GM23338 (cell line): Measurements from ENCODE around the gene SLC43A2. TPM values are rescaled to one million over a fixed set of nuclear protein-coding genes. Genes with fewer than 3 reads are reported as not detected.
A peak's percentile ranks its signal among the peaks of the same experiment; 100 is the strongest.

ENCODE experiments used
- ATAC-seq: fragments of 200-7000 bp; cut with Tn5 transposase; 3 replicates; pipeline ENCODE4 v1.9.1; 2020
- DNase-seq: peaks from one replicate; pipeline ENCODE4 v3.0.0-alpha.2; 2015; ENCODE audit warnings: low spot score
- H2AFZ ChIP-seq: fragments of 200-600 bp; sonication (generic); 2 replicates; pipeline ENCODE4 v1.8.0; 2016; ENCODE audit warnings: antibody characterized with exemption, mild to moderate bottlenecking, moderate library complexity
- H3F3A ChIP-seq: fragments of 200-600 bp; sonication (generic); replicated peaks from 2 replicates; pipeline ENCODE4 v1.8.0; 2017; ENCODE audit warnings: antibody characterized with exemption, mixed run types, low read depth
- H3K27ac ChIP-seq: fragments of 200-600 bp; sonication (generic); 2 replicates; pipeline ENCODE4 v1.6.1; 2016; ENCODE audit warnings: low read depth
- H3K27me3 ChIP-seq: fragments of 200-600 bp; sonication (generic); 2 replicates; pipeline ENCODE4 v1.8.0; 2016; ENCODE audit warnings: mild to moderate bottlenecking, mixed run types, moderate library complexity; ENCODE audit not compliant: insufficient read depth
- H3K36me3 ChIP-seq: fragments of 200-600 bp; sonication (generic); 2 replicates; pipeline ENCODE4 v1.8.0; 2016; ENCODE audit warnings: mild to moderate bottlenecking; ENCODE audit not compliant: insufficient read depth
- H3K4me1 ChIP-seq: fragments of 200-600 bp; sonication (generic); 2 replicates; pipeline ENCODE4 v1.8.0; 2016; ENCODE audit warnings: mild to moderate bottlenecking, moderate library complexity; ENCODE audit not compliant: insufficient read depth
- H3K4me2 ChIP-seq: fragments of 200-600 bp; sonication (generic); 2 replicates; pipeline ENCODE4 v1.7.1; 2017; ENCODE audit warnings: mixed run types
- H3K4me3 ChIP-seq: fragments of 200-600 bp; sonication (generic); 2 replicates; pipeline ENCODE4 v1.6.1; 2016; ENCODE audit warnings: mixed run types
- H3K79me2 ChIP-seq: fragments of 200-600 bp; sonication (generic); replicated peaks from 2 replicates; pipeline ENCODE4 v1.8.0; 2017; ENCODE audit warnings: mild to moderate bottlenecking; ENCODE audit not compliant: insufficient read depth
- H3K9me2 ChIP-seq: fragments of 200-600 bp; sonication (generic); 2 replicates; pipeline ENCODE4 v1.8.0; 2017; ENCODE audit not compliant: insufficient read depth
- H4K20me1 ChIP-seq: fragments of 200-600 bp; sonication (generic); replicated peaks from 2 replicates; pipeline ENCODE4 v1.8.0; 2017; ENCODE audit warnings: mild to moderate bottlenecking; ENCODE audit not compliant: insufficient read depth
- H3K27ac Mint-ChIP-seq: 2 replicates; pipeline ENCODE4 v1.8.0; 2020; ENCODE audit warnings: inconsistent platforms, mild to moderate bottlenecking, moderate library complexity, mixed read lengths
- H3K27me3 Mint-ChIP-seq: 3 replicates; pipeline ENCODE4 v1.8.0; 2022; ENCODE audit warnings: low read depth, mild to moderate bottlenecking, moderate library complexity, mixed read lengths, inconsistent platforms; ENCODE audit not compliant: insufficient read depth, poor library complexity
- H3K36me3 Mint-ChIP-seq: 3 replicates; pipeline ENCODE4 v1.8.0; 2021; ENCODE audit warnings: low read depth, mild to moderate bottlenecking, inconsistent platforms, moderate library complexity, mixed read lengths
- H3K4me1 Mint-ChIP-seq: 3 replicates; pipeline ENCODE4 v1.8.0; 2020; ENCODE audit warnings: mild to moderate bottlenecking, inconsistent platforms, mixed read lengths
- H3K4me3 Mint-ChIP-seq: 3 replicates; pipeline ENCODE4 v1.8.0; 2021; ENCODE audit warnings: moderate library complexity, mild to moderate bottlenecking, inconsistent platforms, mixed read lengths
- H3K9me3 Mint-ChIP-seq: 3 replicates; pipeline ENCODE4 v1.8.0; 2020; ENCODE audit warnings: moderate library complexity, mild to moderate bottlenecking, inconsistent platforms, mixed read lengths
- CREB1 ChIP-seq: fragments of 250-450 bp; sonication (Bioruptor Pico); IDR thresholded peaks from 2 replicates; pipeline ENCODE4 v1.5.0; 2020; ENCODE audit warnings: low read depth, mild to moderate bottlenecking, moderate library complexity
- EZH2 ChIP-seq: fragments of 200-600 bp; sonication (generic); IDR thresholded peaks from one replicate; pipeline ENCODE4 v1.8.0; 2017; ENCODE audit warnings: antibody characterized with exemption, mild to moderate bottlenecking, low read depth; ENCODE audit not compliant: unreplicated experiment
- JUNB ChIP-seq: IDR thresholded peaks from one replicate; pipeline ENCODE4 v1.6.1; 2016; ENCODE audit warnings: antibody characterized with exemption; ENCODE audit not compliant: unreplicated experiment
- STAT1 ChIP-seq: IDR thresholded peaks from one replicate; pipeline ENCODE4 v1.6.1; 2016; ENCODE audit warnings: antibody characterized with exemption; ENCODE audit not compliant: unreplicated experiment
- ZNF114 ChIP-seq: fragments of 250-450 bp; sonication (Bioruptor Pico); IDR thresholded peaks from 2 replicates; pipeline ENCODE4 v1.5.0; 2020; ENCODE audit warnings: mild to moderate bottlenecking, moderate library complexity
- ZNF331 ChIP-seq: fragments of 250-450 bp; sonication (Bioruptor Pico); IDR thresholded peaks from 2 replicates; pipeline ENCODE4 v1.5.0; 2020; ENCODE audit warnings: low read depth, mild to moderate bottlenecking, moderate library complexity
- ZNF462 ChIP-seq: fragments of 250-450 bp; sonication (Bioruptor Pico); IDR thresholded peaks from 2 replicates; pipeline ENCODE4 v1.5.0; 2020; ENCODE audit warnings: mild to moderate bottlenecking, moderate library complexity
- polyA plus RNA-seq: library from polyadenylated mRNA; unstranded; fragments of >200 nt; fragmentation: Nextera tagmentation; extraction: Ambion mirVana; gene quantifications from 2 replicates; pipeline ENCODE4 v1.2.1, GENCODE V29; 2016
- total RNA-seq: library from RNA; depleted of rRNA; stranded (reverse); fragments of >200 nt; shearing (Covaris generic); gene quantifications from 2 replicates; pipeline ENCODE4 v1.2.3, GENCODE V29; 2014
- TF ChIP-seq, protein P1 (sequence below): IDR thresholded peaks from one replicate; pipeline ENCODE4 v1.6.1; 2018; ENCODE audit warnings: antibody characterized with exemption; ENCODE audit not compliant: unreplicated experiment

Gene SLC43A2
- total and polyA plus RNA-seq, 2 experiments from 2014 or later = 2.2 to 9.8 TPM

DNA sequence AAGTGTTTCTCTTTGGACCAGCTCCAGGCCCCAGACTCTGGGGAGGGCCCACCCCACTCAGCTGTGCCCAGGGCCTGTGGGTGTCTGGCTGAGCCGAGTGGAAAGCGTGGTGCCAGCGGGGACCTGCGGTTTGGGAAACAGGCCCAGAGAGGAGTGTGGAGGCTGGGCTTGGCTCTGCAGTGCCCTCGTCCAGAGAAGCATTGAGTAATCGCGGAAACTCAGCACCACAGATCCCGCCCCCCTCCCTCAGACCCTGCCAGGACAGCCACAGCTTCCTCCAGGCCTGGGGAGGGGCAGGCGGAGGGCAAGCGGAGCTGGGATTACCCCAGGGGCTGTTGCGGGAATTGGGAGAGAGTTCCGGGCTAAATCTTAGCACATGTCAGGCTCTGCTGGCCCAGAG is 51.5 kb downstream of the SLC43A2 start:
- Histone ChIP-seq H2AFZ (peak overlapping the region; percentile 86; the same call in 1 of the 2 replicates), H3K4me1 (peaks cover 11% of the 10 kb centered on the region; the same call in 1 of the 2 replicates), H3K4me3 (no peak overlapping the region), H3K27me3 (no peaks in the 10 kb centered on the region), H4K20me1 (no peaks in the 10 kb centered on the region), H3K4me2 (no peak overlapping the region), H3K9me2 (no peaks in the 10 kb centered on the region), H3K79me2 (no peaks in the 10 kb centered on the region), H3K36me3 (no peaks in the 10 kb centered on the region), H3K27ac (no peak overlapping the region), H3F3A (no peaks in the 10 kb centered on the region)
- H3K4me1 Mint-ChIP-seq = peaks cover 25% of the 10 kb centered on the region
- peaks cover 15% of the 10 kb centered on the region for H3K27me3 Mint-ChIP-seq
- H3K9me3 Mint-ChIP-seq = no peaks in the 10 kb centered on the region
- no peaks in the 10 kb centered on the region; the same call in 2 of the 3 replicates for H3K36me3 Mint-ChIP-seq
- TF ChIP-seq, protein P1, sequence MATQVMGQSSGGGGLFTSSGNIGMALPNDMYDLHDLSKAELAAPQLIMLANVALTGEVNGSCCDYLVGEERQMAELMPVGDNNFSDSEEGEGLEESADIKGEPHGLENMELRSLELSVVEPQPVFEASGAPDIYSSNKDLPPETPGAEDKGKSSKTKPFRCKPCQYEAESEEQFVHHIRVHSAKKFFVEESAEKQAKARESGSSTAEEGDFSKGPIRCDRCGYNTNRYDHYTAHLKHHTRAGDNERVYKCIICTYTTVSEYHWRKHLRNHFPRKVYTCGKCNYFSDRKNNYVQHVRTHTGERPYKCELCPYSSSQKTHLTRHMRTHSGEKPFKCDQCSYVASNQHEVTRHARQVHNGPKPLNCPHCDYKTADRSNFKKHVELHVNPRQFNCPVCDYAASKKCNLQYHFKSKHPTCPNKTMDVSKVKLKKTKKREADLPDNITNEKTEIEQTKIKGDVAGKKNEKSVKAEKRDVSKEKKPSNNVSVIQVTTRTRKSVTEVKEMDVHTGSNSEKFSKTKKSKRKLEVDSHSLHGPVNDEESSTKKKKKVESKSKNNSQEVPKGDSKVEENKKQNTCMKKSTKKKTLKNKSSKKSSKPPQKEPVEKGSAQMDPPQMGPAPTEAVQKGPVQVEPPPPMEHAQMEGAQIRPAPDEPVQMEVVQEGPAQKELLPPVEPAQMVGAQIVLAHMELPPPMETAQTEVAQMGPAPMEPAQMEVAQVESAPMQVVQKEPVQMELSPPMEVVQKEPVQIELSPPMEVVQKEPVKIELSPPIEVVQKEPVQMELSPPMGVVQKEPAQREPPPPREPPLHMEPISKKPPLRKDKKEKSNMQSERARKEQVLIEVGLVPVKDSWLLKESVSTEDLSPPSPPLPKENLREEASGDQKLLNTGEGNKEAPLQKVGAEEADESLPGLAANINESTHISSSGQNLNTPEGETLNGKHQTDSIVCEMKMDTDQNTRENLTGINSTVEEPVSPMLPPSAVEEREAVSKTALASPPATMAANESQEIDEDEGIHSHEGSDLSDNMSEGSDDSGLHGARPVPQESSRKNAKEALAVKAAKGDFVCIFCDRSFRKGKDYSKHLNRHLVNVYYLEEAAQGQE = no peak
- TF ChIP-seq ZNF114 (CRISPR knock-in tag) (no peak), CREB1 (no peak), ZNF331 (no peak), JUNB (no peak), STAT1 (no peak)
- no peak overlapping the region for H3K4me3 Mint-ChIP-seq
- H3K27ac Mint-ChIP-seq = no peak overlapping the region
- peak; percentile 58 for DNase-seq
- peak; percentile 27 for ATAC-seq

- H4K20me1 ChIP-seq = no peaks in the 10 kb centered on the region
- peaks cover 26% of the 10 kb centered on the region for H3K4me1 Mint-ChIP-seq
- no peak overlapping the region; the same call in 1 of the 2 replicates for H3K27ac Mint-ChIP-seq
- no peak overlapping the region for H3K4me3 ChIP-seq
- H3K79me2 ChIP-seq = no peaks in the 10 kb centered on the region
- ATAC-seq = no peak
- no peak overlapping the region for H2AFZ ChIP-seq
- peaks cover 16% of the 10 kb centered on the region for H3K27me3 Mint-ChIP-seq
- no peak overlapping the region for H3K4me3 Mint-ChIP-seq
- no peaks in the 10 kb centered on the region for H3K9me3 Mint-ChIP-seq
- H3K27me3 ChIP-seq = no peaks in the 10 kb centered on the region
- H3F3A ChIP-seq = no peaks in the 10 kb centered on the region
- no peaks in the 10 kb centered on the region for H3K36me3 ChIP-seq
- no peaks in the 10 kb centered on the region for H3K9me2 ChIP-seq
- H3K4me2 ChIP-seq = no peak overlapping the region
- H3K27ac ChIP-seq = no peak overlapping the region
- peaks cover 12% of the 10 kb centered on the region; the same call in 1 of the 2 replicates for H3K4me1 ChIP-seq
- DNase-seq = no peak
- no peaks in the 10 kb centered on the region for H3K36me3 Mint-ChIP-seq
- TF ChIP-seq CREB1 (no peak), JUNB (no peak), ZNF462 (CRISPR knock-in tag) (no peak), EZH2 (no peak)
- TF ChIP-seq, protein P1 = no peak
Measured at GRCh38 chr17:1576500-1576899, 52.1 kb downstream of the SLC43A2 start.
